NCI-H1417 treated with DMSO at 0.1 percent for 48 hours (cell line): ENCODE data around the gene SPATC1L.
"Not testable (repeated sequence)": the region's sequence is repeated elsewhere in the genome, so short reads cannot be mapped to it uniquely, and the experiment has no call there.

Experiments
- DNase-seq: peaks from one replicate; lab custom pipeline; 2025; lab: John Stamatoyannopoulos, UW

The SPATC1L gene

DNA sequence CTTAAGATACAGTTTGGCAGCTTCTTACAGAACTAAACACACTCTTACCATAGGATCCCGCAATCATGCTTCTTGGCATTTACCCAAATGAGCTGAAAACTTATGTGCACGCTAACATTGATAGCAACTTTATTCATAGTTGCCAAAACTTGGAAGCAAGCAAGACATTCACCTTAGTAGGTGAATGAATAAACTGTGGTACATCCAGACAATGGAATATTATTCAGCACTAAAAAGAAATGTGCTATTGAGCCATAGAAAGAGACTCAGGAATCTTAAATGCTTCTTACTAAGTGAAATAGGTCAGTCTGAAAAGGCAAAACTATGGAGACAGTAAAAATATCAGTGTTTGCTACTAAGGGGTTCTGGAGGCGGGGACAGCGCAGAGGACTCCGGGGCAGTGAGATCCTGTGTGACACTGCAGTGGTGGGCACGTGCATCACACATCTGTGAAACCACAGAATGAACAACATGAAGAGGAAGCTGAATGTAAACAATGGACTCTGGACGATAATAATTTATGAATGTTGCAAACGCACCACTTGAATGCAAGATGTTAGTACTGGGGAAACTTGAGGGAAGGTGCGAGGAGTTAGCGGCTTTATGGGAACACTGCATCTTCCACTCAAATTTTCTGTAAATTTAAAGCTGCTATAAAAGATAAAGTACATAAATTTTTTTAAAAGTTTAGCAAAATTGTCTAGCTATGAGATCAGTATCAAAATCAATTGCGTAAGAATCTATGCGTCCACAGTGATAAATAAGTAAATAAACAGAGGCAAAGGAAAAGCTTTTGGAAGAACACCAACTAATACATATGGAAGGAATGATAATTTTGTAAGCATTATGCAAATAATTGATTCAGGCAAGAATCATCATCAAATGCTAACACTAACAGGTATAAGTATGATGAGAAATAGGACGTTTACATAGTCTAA is 15.4 kb upstream of the SPATC1L start:
- DNase-seq = no peak

DNA sequence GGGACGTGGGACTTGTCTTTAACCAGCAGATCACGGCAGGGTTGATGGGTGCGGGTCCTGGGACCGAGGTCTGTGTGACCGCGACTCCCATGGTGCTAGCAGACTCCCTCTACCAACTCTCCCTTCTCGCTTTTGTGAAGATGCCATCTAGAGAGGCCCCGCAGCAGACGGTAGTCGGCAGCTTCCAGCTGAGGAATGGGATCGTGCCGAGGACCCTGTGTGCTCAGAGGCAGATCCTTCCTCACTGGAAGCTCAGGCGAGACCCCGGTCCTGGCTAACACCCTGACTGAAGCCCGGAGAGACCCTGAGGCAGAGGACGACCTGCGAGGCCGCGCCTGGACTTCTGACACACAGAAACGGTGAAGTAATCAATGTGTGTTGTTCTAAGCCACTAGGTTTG is 12.5 kb upstream of the SPATC1L start:
- no peak for DNase-seq

DNA sequence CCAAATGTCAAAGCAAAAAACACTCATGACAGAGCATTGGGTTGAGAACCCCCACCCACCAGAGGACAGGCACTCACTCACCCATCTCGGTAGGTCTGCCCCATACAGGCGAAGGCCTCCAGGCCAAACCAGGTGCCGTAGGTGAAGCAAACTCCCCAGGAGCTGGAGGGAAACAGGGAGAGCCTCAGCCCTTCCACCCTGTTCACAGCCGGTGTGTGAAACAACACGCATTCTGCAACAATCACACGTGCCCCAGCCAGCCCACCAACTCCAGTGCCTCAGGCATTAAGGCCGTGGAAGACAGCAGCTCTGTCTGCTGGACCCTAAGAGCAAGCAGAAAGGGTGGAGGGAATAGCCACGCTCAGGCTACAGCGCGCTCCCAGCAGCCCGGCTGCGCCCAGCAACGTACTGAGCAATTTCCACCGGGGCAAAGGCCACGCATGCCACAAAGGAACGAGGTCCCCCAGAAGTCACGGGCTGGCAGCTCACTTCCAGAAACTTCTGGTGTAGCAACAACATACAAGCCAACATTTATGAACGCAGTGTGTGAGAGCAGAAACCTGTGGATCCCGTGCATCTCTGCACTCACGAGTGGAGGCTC is 11.4 kb upstream of the SPATC1L start:
- DNase-seq = no peak

DNA sequence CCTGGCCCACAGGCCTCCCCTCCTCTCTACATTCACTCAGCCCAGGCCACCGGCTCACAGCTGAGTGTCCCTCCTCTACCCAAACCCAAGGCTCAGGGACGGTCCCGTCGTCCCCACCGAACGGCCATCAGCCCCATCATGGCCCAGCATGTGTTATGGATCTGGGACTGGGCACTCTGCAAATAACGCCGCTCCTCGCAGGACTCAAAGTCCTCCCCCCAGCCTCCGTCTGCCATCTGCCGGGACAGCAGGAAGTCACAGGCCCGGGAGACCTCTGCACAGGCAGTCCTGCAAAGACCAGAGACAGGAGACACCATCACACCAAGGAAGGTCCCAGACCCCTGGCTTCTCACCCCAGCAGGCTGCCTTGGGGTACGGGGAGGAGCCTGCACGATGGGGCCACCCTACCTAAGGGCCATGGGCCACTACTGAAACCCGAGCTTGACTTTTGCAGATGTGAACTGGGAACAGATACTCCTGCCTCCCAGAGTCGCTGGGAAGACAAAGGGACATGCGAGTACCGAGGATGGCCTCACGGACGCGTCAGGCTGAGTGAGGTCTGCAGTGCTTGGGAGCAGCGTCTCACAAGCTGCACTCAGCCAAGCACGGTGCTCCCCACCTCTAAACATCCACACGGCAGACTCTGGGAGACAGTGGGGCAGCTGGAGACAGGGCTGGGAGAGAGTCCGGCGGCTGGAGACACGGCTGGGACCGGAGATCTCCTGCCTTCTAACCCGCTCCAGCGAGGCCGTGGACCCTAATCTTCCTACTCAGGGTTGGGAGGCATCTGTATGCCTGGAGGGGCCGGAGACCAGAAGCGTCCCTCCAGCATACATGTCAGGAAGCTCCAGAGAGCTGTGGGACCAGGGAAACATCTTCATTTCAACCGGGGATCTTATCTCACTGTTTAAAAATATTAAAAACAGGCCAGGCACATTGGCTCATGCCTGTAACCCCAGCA is 10.4 kb upstream of the SPATC1L start:
- DNase-seq = no peak

DNA sequence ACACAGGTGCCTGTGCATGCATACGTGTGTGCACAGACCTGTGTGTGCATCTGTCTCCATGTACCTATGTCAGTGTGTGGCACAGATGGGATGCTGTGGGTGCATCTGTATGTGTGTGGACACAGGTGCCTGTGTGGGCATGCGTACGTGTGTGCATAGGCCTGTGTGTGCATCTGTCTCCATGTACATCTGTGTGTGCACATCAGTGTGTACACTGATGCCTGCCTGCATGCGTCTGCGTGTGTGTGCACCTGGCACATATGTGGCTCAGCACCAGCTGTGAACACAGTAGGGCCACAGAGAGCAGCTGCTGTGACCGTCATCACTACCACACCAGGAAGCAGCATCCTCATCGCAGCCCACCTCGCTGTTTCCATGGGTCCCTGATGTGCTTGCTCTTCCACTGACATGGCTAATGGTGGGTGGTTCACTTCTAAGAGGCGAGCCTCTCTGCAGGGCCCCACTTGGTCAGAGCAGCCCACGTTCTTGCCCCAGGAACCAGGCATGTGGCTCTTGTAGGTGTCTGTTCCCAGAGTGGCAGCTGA is 9.6 kb upstream of the SPATC1L start:
- DNase-seq = no peak

DNA sequence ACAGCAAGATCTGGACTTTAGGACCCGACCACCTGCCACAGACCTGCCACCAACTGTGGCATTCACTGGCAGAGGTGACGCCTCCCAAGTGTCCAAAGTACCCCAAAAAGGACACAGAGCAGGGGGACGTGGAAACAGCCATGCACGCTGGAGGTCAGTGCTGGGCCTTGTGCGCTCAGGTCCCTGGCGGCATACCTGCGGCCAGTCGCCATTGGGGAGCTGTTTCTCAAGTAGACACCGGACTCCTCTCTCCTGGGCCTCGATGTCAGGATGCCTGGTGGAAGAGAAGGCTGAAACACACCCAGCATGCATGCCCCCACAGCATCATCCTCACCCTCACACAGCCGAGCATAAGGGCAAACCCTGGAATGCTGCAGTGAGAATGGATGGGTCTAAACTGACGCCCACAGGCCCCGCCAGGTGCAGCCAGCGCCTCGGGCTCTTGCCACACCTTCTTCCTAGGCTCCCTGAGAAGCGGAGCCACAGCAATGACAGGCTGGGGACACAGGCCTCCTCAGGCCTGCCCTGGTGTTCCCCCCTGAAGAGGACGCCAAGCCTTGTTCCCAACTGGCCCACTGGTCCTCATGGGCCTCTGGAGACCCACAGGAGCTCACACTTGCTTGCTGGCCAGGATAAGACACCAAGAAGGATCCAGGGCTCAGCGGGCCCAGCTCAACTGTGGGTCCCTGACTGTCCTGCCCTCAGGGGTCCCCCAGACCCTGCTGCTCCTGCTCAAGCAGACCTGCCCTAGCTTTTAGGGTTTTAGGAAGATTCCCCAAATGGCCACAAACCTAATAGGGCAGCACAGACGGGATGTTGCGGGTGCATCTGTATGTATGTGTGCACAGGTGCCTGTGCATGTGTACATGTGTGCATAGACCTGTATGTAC is 7.7 kb upstream of the SPATC1L start:
- no peak for DNase-seq

DNA sequence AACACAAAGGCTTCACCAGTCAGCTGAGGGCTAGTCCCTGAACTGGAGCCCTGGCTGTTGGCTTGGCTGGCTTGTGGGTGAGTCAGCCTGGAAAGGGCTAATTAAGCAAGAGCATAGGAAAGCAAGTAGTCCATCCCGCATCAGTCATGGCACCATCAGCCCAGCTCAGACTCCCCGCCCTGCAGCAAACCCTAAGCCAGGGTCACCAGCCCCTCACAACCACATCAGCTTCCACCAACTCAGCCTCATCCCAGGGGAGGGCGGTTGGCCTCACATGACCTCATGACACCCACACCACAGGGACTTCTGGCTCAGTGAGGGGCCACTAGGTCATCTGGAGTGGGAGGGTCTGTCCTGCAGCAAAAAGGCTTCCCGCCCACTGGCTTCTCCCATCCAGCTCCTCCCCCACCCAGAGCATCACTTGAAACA is 7.0 kb upstream of the SPATC1L start:
- no peak for DNase-seq

DNA sequence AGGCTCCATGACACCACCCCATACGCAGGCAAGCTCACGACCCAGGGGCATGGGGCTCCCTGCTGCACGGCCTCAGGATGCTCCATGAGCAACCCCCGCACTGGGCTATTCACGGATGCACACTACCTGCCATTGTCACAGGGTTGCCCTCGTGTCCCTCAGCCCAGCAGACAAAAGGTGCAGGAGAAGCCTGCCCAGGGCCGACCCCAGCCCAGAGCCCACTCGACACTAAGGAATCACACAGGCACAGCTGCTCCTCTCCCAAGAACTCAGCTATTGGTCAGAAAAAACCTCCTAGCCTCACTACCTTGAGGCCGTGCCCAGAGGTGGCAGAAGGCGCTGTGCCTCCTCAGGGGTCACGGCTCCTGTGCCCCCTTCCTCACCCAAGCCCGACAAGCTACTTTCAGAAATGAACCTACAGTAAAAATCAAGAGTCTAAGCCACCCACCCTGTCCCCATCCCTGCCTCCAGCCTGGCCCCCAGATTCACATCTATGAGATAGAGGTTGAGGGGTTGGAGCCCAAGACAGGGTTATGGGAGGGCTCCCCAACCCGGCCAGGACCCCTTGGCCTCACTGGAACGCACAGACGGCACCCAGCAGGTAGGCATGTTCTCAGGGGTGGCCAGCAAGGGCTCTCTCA is 6.4 kb upstream of the SPATC1L start:
- no peak for DNase-seq

DNA sequence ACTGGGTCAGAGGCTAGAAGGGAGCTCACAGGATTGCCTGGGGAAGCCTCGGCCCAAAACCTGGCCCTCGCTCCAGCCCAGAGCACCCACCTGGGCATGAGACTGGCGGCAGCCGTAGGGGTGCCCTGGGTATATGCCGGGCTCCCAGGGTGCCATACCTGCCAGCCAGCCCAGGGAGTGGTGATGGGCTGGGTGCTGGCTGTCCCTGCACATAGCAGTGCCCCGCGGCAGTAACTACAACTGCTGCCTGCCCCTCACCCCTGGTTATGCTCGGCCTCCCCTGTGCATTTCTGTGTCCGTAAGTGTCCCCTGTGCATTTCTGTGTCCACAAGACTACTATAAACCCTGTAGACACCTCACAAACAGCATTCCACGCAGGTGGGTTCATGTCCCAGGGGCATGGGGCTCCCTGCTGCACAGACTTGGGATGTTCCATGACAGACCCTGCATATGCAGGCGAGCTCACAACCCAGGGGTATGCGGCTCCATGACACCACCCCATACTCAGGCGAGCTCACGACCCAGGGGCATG is 5.8 kb upstream of the SPATC1L start:
- DNase-seq = no peak

DNA sequence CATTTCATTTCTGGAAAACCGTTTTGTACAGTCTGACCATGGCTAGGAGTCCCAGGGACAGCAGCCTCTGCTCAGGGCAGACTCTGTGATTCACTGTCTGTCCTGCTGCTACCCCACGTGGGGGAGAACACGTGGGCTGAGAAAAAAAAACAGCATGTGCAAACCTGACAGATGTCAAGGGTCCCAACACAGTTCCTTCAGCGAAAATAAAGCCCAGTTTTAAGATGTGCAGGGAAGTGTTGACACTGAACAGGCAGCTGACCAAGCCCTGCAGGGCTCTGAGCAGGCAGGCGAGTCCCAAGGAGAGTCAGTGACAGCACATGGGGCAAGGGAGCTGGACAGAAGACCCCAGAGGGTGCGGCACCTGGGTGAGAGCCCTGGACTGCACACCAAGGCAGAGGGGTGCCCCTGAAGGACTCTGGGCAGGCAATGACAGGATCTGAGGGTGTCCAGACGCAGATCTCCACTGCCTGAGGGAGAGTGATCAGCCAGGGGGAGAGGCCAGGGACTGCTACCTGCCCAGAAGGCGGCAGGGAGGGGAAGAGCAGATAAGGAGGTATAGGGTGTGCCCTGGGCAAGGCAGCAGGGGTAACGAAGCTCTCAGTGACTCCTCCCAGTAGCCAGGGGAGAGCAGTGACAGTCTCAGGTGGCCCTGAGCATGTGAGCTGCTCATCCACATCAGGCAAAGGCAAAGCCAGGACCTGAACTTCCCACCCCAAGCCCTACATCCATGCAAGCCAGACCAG is 5.1 kb upstream of the SPATC1L start:
- DNase-seq = no peak

DNA sequence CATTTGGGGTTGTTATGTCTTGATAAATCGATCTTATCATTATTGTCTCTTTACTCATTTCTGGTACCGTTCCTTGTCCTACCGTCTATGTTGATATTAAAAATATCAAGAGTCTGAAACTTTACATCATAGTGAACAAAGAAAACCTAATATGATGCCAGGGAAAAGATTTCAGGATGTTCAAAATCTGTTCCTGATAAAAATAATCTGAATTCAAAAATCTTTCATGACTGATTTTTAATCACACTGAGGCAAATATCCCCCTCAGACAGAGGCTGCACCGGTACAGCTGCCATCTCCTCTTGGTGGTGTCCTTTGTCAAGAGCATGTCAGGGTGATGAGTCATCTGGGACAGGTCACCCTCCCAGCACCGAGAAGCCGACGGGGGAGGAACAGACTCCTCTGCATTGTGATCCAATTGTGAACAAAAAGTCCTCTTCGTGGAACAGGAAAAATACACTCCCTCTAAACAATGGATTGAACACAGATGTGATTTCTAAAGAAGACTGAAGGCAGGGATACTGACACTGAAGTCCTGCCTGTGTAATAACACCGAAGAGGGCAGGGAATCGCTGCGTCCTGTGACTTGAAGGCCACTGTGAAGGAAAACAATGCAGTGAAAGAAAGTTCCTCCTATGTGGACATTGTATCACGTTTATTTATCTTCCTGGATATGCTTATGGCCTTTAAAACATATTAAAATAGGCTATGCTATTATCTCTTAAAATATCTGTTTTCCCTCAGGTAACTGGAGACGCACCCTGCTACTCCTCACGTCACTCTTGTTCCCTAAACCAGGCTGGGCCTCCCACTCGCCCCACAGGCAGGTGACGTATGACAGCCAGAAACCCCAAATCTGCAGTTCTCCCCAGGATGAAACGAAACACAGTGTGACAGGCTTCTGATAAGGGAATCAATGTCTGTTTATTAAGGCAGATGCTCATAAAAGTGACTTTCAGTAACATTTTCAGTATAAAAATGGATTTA is 4.3 kb upstream of the SPATC1L start:
- DNase-seq = no peak

DNA sequence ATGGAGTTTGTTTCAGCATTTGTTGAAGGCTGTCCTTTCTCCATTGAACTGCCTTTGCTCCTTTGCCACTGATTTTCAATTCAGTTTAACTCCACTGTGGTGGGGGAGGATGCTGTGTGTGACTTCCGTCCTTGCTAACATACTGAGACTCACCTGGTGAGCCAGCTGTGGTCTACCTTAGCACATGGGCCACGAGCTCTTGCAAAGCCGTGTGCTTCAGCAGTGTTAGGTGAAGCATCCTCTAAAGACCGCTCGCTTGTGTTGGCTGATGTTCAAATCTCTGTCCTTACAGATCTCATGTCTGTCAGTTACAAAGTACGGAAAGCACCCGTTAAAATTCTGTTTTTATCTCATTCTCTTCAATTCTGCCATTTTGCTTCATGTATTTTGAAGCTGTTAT is 3.6 kb upstream of the SPATC1L start:
- DNase-seq = no peak

DNA sequence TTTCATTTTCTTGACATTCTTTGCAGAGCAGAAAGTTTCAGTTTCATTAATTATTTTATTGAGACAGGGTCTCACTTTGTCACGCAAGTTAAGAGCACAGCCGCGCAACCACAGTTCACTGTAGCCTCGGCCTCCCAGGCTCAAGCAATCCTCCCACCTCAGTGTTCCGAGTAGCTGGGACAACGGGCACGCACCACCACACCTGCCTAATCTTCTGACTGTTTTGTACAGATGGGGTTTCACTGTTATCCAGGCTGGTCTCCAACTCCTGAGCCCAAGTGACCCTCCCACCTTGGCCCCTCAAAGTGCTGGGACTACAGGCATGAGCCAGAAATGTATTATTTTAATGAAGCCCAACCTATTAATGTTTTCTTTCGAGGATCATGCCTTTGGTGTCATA is 3.0 kb upstream of the SPATC1L start:
- DNase-seq = no peak

DNA sequence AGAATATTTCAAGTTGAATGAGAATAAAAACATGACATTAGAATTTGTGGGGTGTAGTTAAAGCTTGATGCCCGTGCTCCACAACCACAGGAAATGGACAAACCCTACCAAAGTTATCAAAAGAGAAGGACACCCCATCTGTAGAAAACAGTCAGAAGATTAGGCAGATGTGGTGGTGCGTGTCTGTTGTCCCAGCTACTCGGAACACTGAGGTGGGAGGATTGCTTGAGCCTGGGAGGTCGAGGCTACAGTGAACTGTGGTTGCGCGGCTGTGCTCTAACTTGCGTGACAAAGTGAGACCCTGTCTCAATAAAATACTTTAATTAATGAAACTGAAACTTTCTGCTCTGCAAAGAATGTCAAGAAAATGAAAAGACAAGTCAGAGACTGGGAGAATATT is 1.5 kb upstream of the SPATC1L start:
- DNase-seq = no peak

DNA sequence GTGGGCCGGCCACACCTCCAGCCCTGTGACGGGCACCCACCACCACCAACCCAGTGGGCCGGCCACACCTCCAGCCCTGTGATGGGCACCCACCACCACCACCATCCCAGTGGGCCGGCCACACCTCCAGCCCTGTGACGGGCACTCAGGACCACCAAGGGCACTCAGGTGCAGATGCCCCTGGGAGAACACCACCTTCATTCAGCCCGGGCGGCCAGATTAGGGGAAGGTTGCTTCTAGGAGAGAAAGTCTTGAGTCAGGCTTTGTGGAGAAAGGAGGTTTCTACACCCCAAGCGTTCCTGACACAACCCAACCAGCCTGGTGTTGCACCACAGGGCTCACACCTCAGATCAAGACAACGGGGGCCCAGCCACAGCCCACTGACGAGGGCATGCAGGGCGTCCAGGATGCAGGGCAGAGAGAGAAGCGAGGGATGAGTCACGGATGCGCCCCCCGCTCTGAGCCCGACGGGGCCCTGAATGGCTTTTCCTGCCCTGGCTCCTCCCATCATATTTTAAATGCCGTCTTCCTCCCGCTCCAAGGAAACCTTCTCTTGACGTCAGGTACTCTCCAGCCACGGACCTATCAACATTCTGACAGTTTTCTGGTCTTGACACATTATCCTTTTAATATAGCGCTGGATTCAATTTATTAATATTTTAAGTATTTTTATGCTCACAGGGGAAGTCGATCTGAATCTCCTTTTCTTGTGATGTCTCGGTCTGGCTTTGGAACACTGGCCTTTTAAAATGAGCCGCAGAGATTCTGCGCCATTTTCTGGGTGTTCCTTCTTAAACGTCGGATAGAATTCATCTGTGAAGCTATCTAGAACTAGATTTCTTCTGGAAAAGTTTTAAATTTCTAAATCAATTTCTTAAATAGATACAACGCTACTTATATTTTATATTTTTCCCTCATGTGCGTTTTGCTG is 631 bp upstream of the SPATC1L start:
- DNase-seq = no peak

DNA sequence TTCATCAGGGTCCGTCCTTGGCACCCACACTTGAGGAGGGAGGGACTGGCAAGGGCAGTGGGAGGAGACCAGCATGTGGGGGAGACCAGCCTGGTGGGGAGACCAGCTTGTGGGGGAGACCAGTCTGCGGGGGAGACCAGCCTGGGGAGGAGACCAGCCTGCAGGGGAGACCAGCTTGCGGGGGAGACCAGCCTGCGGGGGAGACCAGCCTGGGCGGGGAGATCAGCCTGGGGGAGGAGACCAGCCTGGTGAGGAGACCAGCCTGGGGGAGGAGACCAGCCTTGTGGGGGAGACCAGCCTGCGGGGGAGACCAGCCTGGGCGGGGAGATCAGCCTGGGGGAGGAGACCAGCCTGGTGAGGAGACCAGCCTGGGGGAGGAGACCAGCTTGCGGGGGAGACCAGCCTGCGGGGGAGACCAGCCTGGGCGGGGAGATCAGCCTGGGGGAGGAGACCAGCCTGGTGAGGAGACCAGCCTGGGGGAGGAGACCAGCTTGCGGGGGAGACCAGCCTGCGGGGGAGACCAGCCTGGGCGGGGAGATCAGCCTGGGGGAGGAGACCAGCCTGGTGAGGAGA is 836 bp downstream of the SPATC1L start:
- DNase-seq = not testable (repeated sequence)
